Measurements from ENCODE around the gene LACC1.

DNA sequence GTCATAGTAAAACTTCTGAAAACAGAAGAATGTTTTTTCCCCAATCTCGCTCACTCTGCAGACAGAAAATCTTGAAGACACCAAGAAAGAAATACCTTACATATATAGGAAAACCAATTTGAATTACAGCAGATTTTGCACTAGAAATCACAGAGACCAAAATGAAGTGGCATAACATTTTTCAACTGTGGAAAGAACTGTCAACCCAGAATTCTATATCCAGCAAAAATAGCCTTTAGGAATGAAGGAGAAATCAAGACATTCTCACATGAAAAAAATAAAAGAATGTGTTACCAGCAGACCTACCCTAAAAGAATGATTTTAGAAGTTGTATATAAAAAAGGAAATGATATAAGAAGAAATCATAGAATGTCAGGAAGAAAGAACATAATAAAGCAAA lies 28.8 kb upstream of the LACC1 start:
- TF ChIP-seq, protein P1, sequence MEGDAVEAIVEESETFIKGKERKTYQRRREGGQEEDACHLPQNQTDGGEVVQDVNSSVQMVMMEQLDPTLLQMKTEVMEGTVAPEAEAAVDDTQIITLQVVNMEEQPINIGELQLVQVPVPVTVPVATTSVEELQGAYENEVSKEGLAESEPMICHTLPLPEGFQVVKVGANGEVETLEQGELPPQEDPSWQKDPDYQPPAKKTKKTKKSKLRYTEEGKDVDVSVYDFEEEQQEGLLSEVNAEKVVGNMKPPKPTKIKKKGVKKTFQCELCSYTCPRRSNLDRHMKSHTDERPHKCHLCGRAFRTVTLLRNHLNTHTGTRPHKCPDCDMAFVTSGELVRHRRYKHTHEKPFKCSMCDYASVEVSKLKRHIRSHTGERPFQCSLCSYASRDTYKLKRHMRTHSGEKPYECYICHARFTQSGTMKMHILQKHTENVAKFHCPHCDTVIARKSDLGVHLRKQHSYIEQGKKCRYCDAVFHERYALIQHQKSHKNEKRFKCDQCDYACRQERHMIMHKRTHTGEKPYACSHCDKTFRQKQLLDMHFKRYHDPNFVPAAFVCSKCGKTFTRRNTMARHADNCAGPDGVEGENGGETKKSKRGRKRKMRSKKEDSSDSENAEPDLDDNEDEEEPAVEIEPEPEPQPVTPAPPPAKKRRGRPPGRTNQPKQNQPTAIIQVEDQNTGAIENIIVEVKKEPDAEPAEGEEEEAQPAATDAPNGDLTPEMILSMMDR (IDR thresholded peaks at IDR 0.05; ENCODE audit: low read depth, low read length, poor library complexity, severe bottlenecking), result no peak
- TF ChIP-seq EZH2phosphoT487 (IDR thresholded peaks at IDR 0.05; ENCODE audit: borderline replicate concordance, low read length), result no peak
